Activated CD4-positive, alpha-beta T cell treated with anti-CD3 and anti-CD28 coated beads, Interleukin-2, Interleukin-6, amounts not matched to agents 100 ng/mL and 50 ng/mL, durations not matched to agents 16 hours and 8 hours (primary cell): Measurements from ENCODE around the gene INTS1.

ENCODE experiments used
- DNase-seq: peaks from one replicate; pipeline ENCODE4 v3.0.0-alpha.2; 2020

The INTS1 gene

GRCh38 chr7:1541431-1542162 lies 37.4 kb upstream of the INTS1 start:
- DNase-seq, result no peak

- no peak for DNase-seq
Observed at GRCh38 chr7:1540776-1541271, 36.6 kb upstream of the INTS1 start.

GRCh38 chr7:1539882-1540775 lies 35.9 kb upstream of the INTS1 start:
- DNase-seq, result no peak

GRCh38 chr7:1539181-1539881 lies 35.1 kb upstream of the INTS1 start:
- no peak for DNase-seq

GRCh38 chr7:1538544-1539180 lies 34.5 kb upstream of the INTS1 start:
- no peak for DNase-seq

GRCh38 chr7:1537535-1538412 lies 33.6 kb upstream of the INTS1 start:
- no peak for DNase-seq

- DNase-seq, result no peak
Observed at GRCh38 chr7:1536743-1537534, 32.8 kb upstream of the INTS1 start.

- no peak for DNase-seq
Observed at GRCh38 chr7:1536455-1536742, 32.2 kb upstream of the INTS1 start.

- no peak for DNase-seq
Observed at GRCh38 chr7:1535701-1536454, 31.7 kb upstream of the INTS1 start.

GRCh38 chr7:1535100-1535458 lies 30.9 kb upstream of the INTS1 start:
- no peak for DNase-seq

- DNase-seq, result no peak
Observed at GRCh38 chr7:1534330-1535099, 30.3 kb upstream of the INTS1 start.

GRCh38 chr7:1533547-1534329 lies 29.5 kb upstream of the INTS1 start:
- peak; percentile 79 for DNase-seq

GRCh38 chr7:1533255-1533546 lies 29.0 kb upstream of the INTS1 start:
- no peak for DNase-seq

- peak; percentile 68 for DNase-seq
Observed at GRCh38 chr7:1532456-1533254, 28.5 kb upstream of the INTS1 start.

- DNase-seq, result no peak
Observed at GRCh38 chr7:1531979-1532455, 27.8 kb upstream of the INTS1 start.

GRCh38 chr7:1531263-1531978 lies 27.2 kb upstream of the INTS1 start:
- peak; percentile 33 for DNase-seq

- DNase-seq, result no peak
Observed at GRCh38 chr7:1530946-1531262, 26.7 kb upstream of the INTS1 start.
